ENCODE results near the gene VASP. TPM values are rescaled to one million over a fixed set of nuclear protein-coding genes. Genes with fewer than 3 reads are reported as not detected.

The VASP gene
- total and polyA plus RNA-seq, 9 of the 15 experiments (the other 6 are each of a cell fraction or from before 2014, with no cell fraction given), result 16.7 to 261 (median 112) TPM

GRCh38 chr19:45514376-45515051, 7.2 kb downstream of the VASP start (continued):
- TF ChIP-seq CUX1 (CRISPR knock-in tag; IDR thresholded peaks at IDR 0.05) (no peak), ZNF785 (CRISPR knock-in tag; IDR thresholded peaks at IDR 0.05) (no peak), TAF1 (IDR thresholded peaks at IDR 0.05; ENCODE audit: control insufficient read depth, extremely low read depth, insufficient read depth, low read length, severe bottlenecking) (no peak), ARID3A (IDR thresholded peaks at IDR 0.05; ENCODE audit: borderline replicate concordance, low read depth, low read length) (no peak), NFIC (IDR thresholded peaks at IDR 0.05) (no peak), NBN (IDR thresholded peaks at IDR 0.05; ENCODE audit: low read depth) (no peak), SAP30 (IDR thresholded peaks at IDR 0.05; ENCODE audit: borderline replicate concordance, insufficient read depth, low read depth, low read length, poor library complexity, severe bottlenecking) (no peak), RBFOX2 (IDR thresholded peaks at IDR 0.05; ENCODE audit: low read depth, low read length) (peak; percentile 73), CHD1 (IDR thresholded peaks at IDR 0.05; ENCODE audit: low read length) (no peak), ZC3H4 (CRISPR knock-in tag; IDR thresholded peaks at IDR 0.05; ENCODE audit: borderline replicate concordance) (no peak)
- TF ChIP-seq, protein P1, sequence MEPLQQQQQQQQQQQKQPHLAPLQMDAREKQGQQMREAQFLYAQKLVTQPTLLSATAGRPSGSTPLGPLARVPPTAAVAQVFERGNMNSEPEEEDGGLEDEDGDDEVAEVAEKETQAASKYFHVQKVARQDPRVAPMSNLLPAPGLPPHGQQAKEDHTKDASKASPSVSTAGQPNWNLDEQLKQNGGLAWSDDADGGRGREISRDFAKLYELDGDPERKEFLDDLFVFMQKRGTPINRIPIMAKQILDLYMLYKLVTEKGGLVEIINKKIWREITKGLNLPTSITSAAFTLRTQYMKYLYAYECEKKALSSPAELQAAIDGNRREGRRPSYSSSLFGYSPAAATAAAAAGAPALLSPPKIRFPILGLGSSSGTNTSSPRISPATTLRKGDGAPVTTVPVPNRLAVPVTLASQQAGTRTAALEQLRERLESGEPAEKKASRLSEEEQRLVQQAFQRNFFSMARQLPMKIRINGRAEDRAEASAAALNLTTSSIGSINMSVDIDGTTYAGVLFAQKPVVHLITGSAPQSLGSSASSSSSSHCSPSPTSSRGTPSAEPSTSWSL (CRISPR knock-in tag; IDR thresholded peaks at IDR 0.05; ENCODE audit: borderline replicate concordance), result no peak

Measured in K562 (cell line).